ENCODE measurements around the gene ARHGEF25. TPM values are rescaled to one million over a fixed set of nuclear protein-coding genes. Genes with fewer than 3 reads are reported as not detected.
"Not testable (repeated sequence)": the region's sequence is repeated elsewhere in the genome, so short reads cannot be mapped to it uniquely, and the experiment has no call there.

Gene ARHGEF25
- total RNA-seq, 1 donor = 0.31 TPM

GRCh38 chr12:57610554-57611107 lies 604 bp upstream of the ARHGEF25 start:
- peaks cover 23% of the 10 kb centered on the region for H3K4me1 ChIP-seq (ENCODE audit: insufficient read depth, low read length)
- H3K9me3 ChIP-seq (ENCODE audit: low read depth, low read length) = no peaks in the 10 kb centered on the region
- peaks cover 40% of the 10 kb centered on the region for H3K27me3 ChIP-seq (ENCODE audit: insufficient read depth, low read length)
- no peak overlapping the region for H3K4me3 ChIP-seq (ENCODE audit: low read length)

GRCh38 chr12:57611827-57612710 lies 834 bp downstream of the ARHGEF25 start:
- Histone ChIP-seq H3K4me3 (ENCODE audit: low read length) (no peak overlapping the region), H3K27me3 (ENCODE audit: insufficient read depth, low read length) (peaks cover 35% of the 10 kb centered on the region), H3K9me3 (ENCODE audit: low read depth, low read length) (no peaks in the 10 kb centered on the region), H3K4me1 (ENCODE audit: insufficient read depth, low read length) (peaks cover 21% of the 10 kb centered on the region)

- Histone ChIP-seq H3K4me3 (ENCODE audit: low read length) (no peak overlapping the region), H3K4me1 (ENCODE audit: insufficient read depth, low read length) (peaks cover 21% of the 10 kb centered on the region), H3K27me3 (ENCODE audit: insufficient read depth, low read length) (peaks cover 43% of the 10 kb centered on the region), H3K9me3 (ENCODE audit: low read depth, low read length) (no peaks in the 10 kb centered on the region)
Measured at GRCh38 chr12:57612711-57613426, 1.6 kb downstream of the ARHGEF25 start.

- Histone ChIP-seq H3K4me1 (ENCODE audit: insufficient read depth, low read length) (peaks cover 21% of the 10 kb centered on the region), H3K4me3 (ENCODE audit: low read length) (no peak overlapping the region), H3K9me3 (ENCODE audit: low read depth, low read length) (no peaks in the 10 kb centered on the region), H3K27me3 (ENCODE audit: insufficient read depth, low read length) (peaks cover 50% of the 10 kb centered on the region)
Measured at GRCh38 chr12:57613427-57614109, 2.3 kb downstream of the ARHGEF25 start.

DNA sequence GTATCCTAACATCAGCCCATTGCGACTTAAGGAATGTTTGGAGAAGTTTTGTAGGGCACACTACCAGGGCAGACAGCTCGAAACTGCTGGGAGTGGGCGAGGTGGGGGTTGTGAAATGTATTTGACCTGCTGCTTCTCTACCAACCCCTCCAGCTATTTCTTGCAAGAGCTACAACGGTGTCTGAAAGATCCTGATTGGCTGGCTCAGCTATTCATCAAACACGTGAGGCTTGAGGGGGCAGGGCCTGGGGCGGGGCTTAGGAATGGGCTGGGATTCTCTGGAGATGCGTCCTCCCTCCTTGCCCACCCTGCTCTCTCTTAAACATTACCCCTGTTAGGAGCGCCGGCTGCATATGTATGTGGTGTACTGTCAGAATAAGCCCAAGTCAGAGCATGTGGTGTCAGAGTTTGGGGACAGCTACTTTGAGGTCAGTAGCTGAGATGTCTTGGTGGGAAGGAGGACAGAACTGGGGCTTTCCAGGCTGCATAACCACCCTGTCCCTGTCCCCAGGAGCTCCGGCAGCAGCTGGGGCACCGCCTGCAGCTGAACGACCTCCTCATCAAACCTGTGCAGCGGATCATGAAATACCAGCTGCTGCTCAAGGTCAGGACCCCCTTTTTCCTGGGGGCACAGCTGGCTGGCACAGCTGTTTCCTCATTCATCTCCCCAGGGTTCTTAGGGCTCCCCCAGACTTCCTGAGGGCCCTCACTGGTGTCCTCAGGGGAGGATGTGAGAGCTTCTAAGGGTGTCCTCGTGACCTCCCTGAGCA lies 3.1 kb downstream of the ARHGEF25 start:
- H3K4me3 ChIP-seq (ENCODE audit: low read length) = no peak overlapping the region
- peaks cover 23% of the 10 kb centered on the region for H3K4me1 ChIP-seq (ENCODE audit: insufficient read depth, low read length)
- peaks cover 53% of the 10 kb centered on the region for H3K27me3 ChIP-seq (ENCODE audit: insufficient read depth, low read length)
- H3K9me3 ChIP-seq (ENCODE audit: low read depth, low read length) = no peaks in the 10 kb centered on the region

DNA sequence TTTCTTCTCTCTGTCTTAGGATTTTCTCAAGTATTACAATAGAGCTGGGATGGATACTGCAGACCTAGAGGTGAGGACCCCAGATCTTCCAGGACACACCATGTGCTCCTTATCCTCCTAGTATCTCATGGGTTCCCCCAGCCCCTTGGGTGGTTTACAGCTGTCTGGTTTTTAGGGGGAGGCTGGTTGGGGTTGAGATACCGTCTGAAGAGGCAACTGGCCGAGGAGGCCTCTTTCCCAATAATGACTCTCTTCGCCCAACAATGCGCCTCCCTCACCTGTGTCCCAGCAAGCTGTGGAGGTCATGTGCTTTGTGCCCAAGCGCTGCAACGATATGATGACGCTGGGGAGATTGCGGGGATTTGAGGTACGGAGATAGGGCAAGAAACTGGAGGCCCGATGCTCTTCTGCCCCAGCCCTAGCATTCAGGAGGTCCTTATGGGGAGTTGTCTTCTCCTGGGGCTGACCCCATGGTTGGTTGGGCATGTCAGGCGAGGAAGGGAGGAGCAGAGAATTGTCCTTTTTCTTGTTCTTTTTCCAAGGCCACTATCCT lies 3.8 kb downstream of the ARHGEF25 start:
- Histone ChIP-seq H3K27me3 (ENCODE audit: insufficient read depth, low read length) (peaks cover 58% of the 10 kb centered on the region), H3K4me3 (ENCODE audit: low read length) (no peak overlapping the region), H3K9me3 (ENCODE audit: low read depth, low read length) (no peaks in the 10 kb centered on the region), H3K4me1 (ENCODE audit: insufficient read depth, low read length) (peaks cover 29% of the 10 kb centered on the region)

DNA sequence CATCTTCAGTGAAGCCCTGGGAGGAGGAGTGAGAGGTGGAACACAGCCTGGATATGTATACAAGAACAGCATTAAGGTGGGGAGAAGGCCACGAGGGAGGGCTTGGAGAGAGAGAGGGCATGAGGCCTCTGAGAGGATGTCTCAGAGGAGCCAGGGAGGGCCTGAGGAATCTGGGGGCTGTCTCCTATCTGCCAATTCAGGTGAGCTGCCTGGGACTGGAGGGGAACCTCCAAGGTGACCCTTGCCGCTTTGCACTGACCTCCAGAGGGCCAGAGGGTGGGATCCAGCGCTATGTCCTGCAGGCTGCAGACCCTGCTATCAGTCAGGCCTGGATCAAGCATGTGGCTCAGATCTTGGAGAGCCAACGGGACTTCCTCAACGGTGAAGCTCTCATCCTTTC lies 4.4 kb downstream of the ARHGEF25 start:
- H3K4me1 ChIP-seq (ENCODE audit: insufficient read depth, low read length) = peaks cover 30% of the 10 kb centered on the region

DNA sequence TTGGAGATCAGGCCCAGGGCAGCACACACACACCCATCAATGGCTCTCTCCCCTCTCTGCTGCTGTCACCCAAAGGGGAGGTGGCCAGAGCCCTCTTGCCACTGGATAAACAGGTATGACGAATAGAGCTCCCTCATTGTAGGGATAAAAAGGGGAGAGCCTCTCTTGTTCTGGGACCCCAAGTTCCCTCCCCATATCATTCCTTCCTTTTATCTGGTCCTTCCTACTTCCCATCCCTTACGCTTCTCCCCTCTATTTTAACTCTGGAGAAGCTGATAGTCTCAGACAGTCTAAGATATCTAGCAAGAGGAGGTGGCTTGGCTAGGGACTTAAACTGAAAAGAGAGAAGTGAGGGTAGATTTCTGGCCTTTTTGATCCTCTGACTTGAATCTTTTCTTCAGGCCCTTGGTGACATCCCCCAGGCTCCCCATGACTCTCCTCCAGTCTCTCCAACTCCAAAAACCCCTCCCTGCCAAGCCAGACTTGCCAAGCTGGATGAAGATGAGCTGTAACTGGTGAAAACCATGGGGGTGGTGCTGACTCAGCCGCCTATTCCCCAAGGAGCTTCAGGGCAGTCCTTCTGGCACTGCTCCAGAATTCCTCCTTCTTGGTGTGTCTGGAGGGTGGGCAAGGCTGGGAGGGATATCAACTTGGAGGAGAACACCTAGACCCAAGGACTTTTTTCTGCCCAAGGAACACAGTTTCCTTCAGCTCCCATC lies 5.3 kb downstream of the ARHGEF25 start:
- Histone ChIP-seq H3K27me3 (ENCODE audit: insufficient read depth, low read length) (peaks cover 65% of the 10 kb centered on the region), H3K4me1 (ENCODE audit: insufficient read depth, low read length) (peaks cover 31% of the 10 kb centered on the region)

More for the DNA sequence above, 4.4 kb downstream of the ARHGEF25 start:
- Histone ChIP-seq H3K4me3 (ENCODE audit: low read length) (no peak overlapping the region), H3K9me3 (ENCODE audit: low read depth, low read length) (no peaks in the 10 kb centered on the region), H3K27me3 (ENCODE audit: insufficient read depth, low read length) (peaks cover 60% of the 10 kb centered on the region)

DNA sequence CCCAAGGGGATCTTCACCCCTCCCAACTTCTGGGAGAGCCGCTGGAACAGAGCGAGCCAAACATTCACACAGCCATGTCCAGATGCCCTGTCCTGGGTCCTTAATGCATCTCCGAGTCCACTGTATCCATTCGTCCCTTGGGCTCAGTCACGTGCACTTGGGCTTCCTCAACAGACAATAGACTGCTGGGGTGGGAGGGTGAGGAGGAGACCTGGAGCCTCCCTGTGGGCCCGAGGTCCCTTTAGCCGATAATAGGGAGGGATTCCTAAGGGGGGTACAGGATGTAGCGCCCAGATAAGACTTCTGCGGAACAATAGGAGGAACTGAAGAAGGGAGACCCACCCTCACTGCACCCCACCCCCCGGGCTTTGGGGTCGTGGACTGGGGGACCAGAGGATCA lies 6.7 kb downstream of the ARHGEF25 start:
- peaks cover 36% of the 10 kb centered on the region for H3K4me1 ChIP-seq (ENCODE audit: insufficient read depth, low read length)
- H3K27me3 ChIP-seq (ENCODE audit: insufficient read depth, low read length) = peaks cover 67% of the 10 kb centered on the region
- H3K9me3 ChIP-seq (ENCODE audit: low read depth, low read length) = no peaks in the 10 kb centered on the region
- no peak overlapping the region for H3K4me3 ChIP-seq (ENCODE audit: low read length)

More for the DNA sequence above, 5.3 kb downstream of the ARHGEF25 start:
- Histone ChIP-seq H3K9me3 (ENCODE audit: low read depth, low read length) (no peaks in the 10 kb centered on the region), H3K4me3 (ENCODE audit: low read length) (no peak overlapping the region)

GRCh38 chr12:57618431-57618830 lies 7.2 kb downstream of the ARHGEF25 start:
- not testable (repeated sequence) for H3K4me3 ChIP-seq (ENCODE audit: low read length); H3K9me3 ChIP-seq (ENCODE audit: low read depth, low read length)
- peaks cover 36% of the 10 kb centered on the region for H3K4me1 ChIP-seq (ENCODE audit: insufficient read depth, low read length)
- H3K27me3 ChIP-seq (ENCODE audit: insufficient read depth, low read length) = peaks cover 70% of the 10 kb centered on the region

DNA sequence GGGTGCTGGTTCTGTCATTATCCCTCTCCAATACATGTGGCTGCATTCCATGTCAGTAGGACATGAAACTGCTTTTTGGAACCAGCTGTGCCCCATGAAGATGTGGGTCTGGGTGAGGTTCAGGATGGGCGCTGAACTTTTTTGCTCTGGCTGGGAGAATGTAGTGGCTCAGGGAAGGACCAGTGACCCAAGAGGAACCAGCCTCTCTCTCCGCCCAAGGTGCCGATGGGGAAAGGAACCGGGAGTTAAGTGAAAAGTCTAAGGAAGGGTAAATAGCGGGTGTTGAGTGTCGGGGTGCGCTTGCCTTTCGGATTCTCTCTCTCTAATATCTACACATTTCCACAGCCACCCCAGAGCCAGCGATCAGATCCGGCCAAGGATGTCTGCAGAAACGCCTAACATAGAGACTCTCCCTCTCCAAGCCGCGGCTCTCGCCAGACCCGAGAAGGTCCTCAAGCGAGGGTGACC lies 7.8 kb downstream of the ARHGEF25 start:
- Histone ChIP-seq H3K4me3 (ENCODE audit: low read length) (no peak overlapping the region), H3K27me3 (ENCODE audit: insufficient read depth, low read length) (peaks cover 73% of the 10 kb centered on the region), H3K9me3 (ENCODE audit: low read depth, low read length) (no peaks in the 10 kb centered on the region), H3K4me1 (ENCODE audit: insufficient read depth, low read length) (peaks cover 32% of the 10 kb centered on the region)

DNA sequence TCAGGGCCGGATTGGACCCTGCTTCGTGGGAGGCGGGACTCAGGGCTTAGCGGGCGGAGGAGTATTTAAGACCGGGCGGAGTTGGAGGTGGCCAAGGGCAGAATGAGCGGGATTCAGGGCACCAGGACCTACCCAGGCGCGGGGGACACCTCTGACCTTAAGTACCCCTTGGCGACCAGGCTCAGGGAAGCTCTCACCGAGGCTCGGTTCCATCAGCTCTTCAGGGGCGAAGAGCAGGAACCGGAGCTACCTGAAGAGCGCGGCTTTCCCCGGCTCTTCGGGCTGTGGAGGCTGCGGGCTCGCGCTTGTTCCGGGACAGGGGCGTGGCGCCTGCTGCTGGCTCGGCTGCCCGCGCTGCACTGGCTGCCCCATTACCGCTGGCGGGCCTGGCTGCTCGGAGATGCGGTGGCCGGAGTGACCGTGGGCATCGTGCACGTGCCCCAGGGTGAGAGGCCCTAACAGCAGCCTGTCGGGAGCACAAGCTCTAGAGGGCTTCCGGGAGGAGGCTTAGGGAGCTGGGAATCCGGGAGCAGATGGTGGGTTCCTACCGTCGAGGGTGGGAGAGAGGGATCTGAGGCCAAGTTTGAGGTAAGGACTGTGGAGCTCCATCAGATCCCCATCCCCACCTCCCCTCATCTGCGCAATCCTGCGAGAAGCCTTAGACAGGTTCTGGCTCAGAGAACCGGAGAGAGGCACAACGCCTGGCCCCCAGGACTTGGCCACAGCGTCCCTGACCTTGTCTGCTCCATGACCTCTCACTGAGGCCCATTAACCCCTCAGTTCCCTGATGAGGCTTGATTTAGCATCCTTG lies 8.4 kb downstream of the ARHGEF25 start:
- Histone ChIP-seq H3K9me3 (ENCODE audit: low read depth, low read length) (no peaks in the 10 kb centered on the region), H3K27me3 (ENCODE audit: insufficient read depth, low read length) (peaks cover 78% of the 10 kb centered on the region), H3K4me1 (ENCODE audit: insufficient read depth, low read length) (peaks cover 27% of the 10 kb centered on the region), H3K4me3 (ENCODE audit: low read length) (no peak overlapping the region)

Data from mononuclear cell (primary cell).